ENCODE measurements around the gene FGGY. TPM values are rescaled to one million over a fixed set of nuclear protein-coding genes. Genes with fewer than 3 reads are reported as not detected.
"Not testable (repeated sequence)": the region's sequence is repeated elsewhere in the genome, so short reads cannot be mapped to it uniquely, and the experiment has no call there.

The FGGY gene
- total RNA-seq, 2 experiments from 2014 or later, result 5.6 to 8.1 TPM

DNA sequence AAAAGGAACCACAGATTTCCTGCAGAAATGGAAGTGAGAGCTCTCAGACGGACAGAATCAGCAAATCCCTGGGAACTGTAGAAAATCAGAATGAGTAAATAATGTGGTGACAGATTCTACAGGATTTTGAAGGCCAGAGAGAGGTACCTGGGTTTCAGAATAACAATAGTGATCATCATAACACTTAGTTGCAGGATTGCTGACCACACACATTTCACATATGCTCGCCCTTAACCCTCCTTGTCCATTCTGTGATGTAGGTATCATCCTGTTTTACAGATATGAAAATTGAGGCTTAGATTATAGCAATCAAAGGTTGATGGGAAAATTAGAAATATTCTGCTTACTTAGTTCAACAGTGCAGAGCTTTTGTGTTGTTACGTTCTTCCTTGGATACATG, 419.9 kb downstream of the FGGY start:
- ChIA-PET CTCF (interaction anchor here (1.3 kb wide), 1 partner anchor 42 kb away, joined by 4 read pairs; no protein-coding TSS in a partner anchor), POLR2A (no interaction called here)
- no peaks in the 10 kb centered on the region for H3K27me3 Mint-ChIP-seq
- no peak overlapping the region for H3K4me3 Mint-ChIP-seq
- H3K27ac Mint-ChIP-seq, result no peak overlapping the region
- no peaks in the 10 kb centered on the region for H3K9me3 Mint-ChIP-seq (ENCODE audit: low read depth)
- DNase-seq (no peak), ATAC-seq (no peak)
- H3K4me1 Mint-ChIP-seq, result no peaks in the 10 kb centered on the region
- intact Hi-C loops (cut with DNase I, micrococcal nuclease), result no loop called here
- no peaks in the 10 kb centered on the region for H3K36me3 Mint-ChIP-seq (ENCODE audit: low read depth)

DNA sequence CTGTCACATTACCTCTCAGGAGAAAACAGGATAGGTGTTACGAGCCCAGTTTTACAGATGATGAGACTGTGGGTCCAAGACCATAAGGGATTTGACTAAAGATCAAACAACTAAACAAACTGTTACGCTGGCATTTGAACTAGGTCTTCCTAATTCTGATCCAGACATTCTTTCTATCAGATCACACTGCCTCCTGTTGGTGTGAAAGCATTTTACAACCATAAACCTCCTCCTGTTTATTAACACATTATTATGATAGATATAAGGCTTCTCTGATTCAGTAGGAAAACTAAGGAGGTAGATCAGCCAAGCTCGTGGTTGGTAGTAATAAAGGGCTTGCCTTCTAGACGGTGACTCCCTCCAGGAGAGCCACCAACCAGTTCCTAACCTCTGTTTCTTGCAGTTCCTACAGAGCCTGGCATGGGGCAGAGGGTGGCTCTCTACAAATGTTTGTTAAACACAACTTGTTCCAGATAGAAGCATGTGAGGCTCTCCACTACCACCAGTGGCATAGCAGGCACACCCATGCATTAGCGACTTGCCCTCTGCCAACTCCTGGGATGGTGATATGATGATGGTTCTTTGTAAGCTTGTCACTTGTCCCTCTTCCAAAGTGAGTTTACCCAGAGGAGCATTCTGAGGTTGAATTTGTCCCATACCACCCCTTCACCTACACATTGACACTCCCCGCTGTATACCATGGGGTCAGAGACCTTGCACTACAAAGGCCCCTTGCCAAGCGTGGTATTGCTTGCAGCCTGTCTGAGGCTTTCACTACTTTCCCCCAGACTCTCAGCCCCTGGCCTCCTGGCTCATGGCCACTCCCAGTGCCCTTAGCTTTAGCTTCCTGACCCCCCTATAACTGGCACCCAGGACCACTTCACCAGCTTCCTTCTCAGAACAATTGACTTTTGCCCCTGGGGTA, 421.4 kb downstream of the FGGY start:
- H3K9me3 Mint-ChIP-seq (ENCODE audit: low read depth), result no peaks in the 10 kb centered on the region
- H3K36me3 Mint-ChIP-seq (ENCODE audit: low read depth), result no peaks in the 10 kb centered on the region
- ATAC-seq, result no peak
- no peak overlapping the region for H3K4me3 Mint-ChIP-seq
- no peaks in the 10 kb centered on the region for H3K4me1 Mint-ChIP-seq
- ChIA-PET POLR2A (no interaction called here), CTCF (interaction anchor here (0.9 to 1.3 kb wide), 2 partner anchors 12 to 41 kb away, joined by 3 to 4 read pairs; no protein-coding TSS in a partner anchor)
- intact Hi-C loops (cut with DNase I, micrococcal nuclease), result no loop called here
- DNase-seq, result no peak
- no peak overlapping the region for H3K27ac Mint-ChIP-seq
- H3K27me3 Mint-ChIP-seq, result no peaks in the 10 kb centered on the region

DNA sequence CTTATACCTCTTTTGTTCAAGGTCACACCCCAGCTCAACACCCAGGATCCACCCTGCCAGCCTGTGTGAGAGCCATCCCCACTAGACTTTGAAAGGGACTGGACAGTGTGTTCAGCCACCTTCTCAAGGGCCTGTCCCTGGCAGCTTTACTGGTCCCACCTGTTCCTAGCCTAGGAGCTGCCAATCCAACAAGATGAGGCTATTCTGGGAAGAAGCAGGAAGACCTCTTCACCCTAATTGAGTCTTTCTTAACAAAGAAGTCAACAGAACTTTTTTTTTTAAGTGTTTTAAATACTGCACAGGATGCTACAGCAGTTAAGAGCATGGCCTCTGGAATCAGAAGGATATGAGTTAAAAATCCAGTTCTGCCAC, 422.1 kb downstream of the FGGY start:
- ChIA-PET CTCF (interaction anchor here (0.9 kb wide), 1 partner anchor 13 kb away, joined by 3 read pairs; no protein-coding TSS in a partner anchor), POLR2A (interaction anchor here (0.7 kb wide), 1 partner anchor 716 kb away, joined by 4 read pairs; no protein-coding TSS in a partner anchor)
- H3K27me3 Mint-ChIP-seq, result no peaks in the 10 kb centered on the region
- no peak overlapping the region for H3K27ac Mint-ChIP-seq
- no peaks in the 10 kb centered on the region for H3K36me3 Mint-ChIP-seq (ENCODE audit: low read depth)
- no peaks in the 10 kb centered on the region for H3K4me1 Mint-ChIP-seq
- DNase-seq (no peak), ATAC-seq (no peak)
- no peak overlapping the region for H3K4me3 Mint-ChIP-seq
- intact Hi-C loops (cut with DNase I, micrococcal nuclease), result no loop called here
- no peaks in the 10 kb centered on the region for H3K9me3 Mint-ChIP-seq (ENCODE audit: low read depth)

DNA sequence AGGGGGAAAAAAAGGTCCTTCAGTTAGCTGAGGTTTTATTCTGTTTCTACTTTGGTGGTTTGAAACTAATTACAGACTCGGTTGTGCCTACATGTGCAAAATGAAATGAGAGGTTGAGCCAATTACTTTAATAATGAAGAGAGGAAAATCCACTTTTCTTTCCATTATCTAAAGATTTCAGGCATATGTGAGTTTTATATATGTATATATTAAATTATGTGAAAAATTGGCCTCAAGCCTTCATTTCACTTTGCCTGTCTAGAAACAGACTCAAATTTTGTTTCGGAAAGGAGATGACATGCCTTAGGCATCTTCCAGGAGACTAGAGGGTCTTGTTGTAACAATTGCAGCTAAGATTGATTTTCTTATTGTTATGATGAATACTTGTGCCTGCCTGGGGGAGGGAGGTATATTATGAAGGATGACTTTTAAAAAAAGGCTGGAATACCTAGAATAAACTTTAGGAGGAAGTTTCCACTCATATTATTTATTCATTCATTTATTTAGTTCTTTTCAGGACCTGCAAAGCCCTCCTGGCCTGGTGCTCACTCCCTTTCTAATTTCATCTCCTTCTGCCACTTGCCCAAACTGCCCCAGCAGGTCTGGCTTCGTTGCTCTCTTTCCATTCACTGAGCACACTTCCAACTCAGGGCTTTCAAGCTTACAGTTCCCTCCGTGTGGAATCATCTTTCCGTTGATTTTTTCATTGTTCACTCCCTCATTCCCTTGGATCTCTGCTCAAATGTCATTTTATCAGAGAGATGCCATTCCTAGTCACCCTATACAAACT, 423.6 kb downstream of the FGGY start:
- H3K27ac Mint-ChIP-seq, result no peak overlapping the region
- peaks cover 2% of the 10 kb centered on the region for H3K36me3 Mint-ChIP-seq (ENCODE audit: low read depth)
- H3K4me1 Mint-ChIP-seq, result no peaks in the 10 kb centered on the region
- no peak for DNase-seq
- ChIA-PET POLR2A (no interaction called here), CTCF (no interaction called here)
- no peak for ATAC-seq
- H3K4me3 Mint-ChIP-seq, result no peak overlapping the region
- intact Hi-C loops (cut with DNase I, micrococcal nuclease), result no loop called here
- H3K9me3 Mint-ChIP-seq (ENCODE audit: low read depth), result no peaks in the 10 kb centered on the region
- no peaks in the 10 kb centered on the region for H3K27me3 Mint-ChIP-seq

DNA sequence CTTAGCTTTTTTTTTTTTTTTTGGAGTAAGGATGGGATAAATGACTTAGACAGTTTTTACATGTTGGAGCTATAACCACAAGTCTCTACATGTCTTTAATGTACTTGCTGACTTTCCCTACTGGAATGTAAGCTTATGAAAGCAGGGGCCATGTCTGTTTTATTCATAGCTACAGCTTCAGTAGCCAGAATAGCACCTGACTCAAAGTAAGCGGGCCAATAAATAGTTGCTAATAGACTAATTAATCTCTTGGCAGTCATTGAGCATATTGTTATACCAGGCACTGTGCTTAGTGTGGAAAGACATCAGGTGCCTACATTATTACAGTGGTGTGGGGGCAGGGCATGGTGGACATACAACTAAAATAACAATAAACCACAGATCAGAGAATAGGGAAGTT, 433.4 kb downstream of the FGGY start:
- H3K36me3 Mint-ChIP-seq (ENCODE audit: low read depth), result peaks cover 2% of the 10 kb centered on the region
- CTCF ChIA-PET, result interaction anchor here (0.7 kb wide), 1 partner anchor 13 kb away, joined by 3 read pairs; no protein-coding TSS in a partner anchor
- no peak for DNase-seq
- intact Hi-C loops (cut with DNase I, micrococcal nuclease), result no loop called here
- H3K27ac Mint-ChIP-seq, result no peak overlapping the region
- POLR2A ChIA-PET, result no interaction called here
- no peak overlapping the region for H3K4me3 Mint-ChIP-seq
- no peaks in the 10 kb centered on the region for H3K27me3 Mint-ChIP-seq
- ATAC-seq, result no peak
- H3K9me3 Mint-ChIP-seq (ENCODE audit: low read depth), result no peaks in the 10 kb centered on the region
- H3K4me1 Mint-ChIP-seq, result peaks cover 15% of the 10 kb centered on the region

DNA sequence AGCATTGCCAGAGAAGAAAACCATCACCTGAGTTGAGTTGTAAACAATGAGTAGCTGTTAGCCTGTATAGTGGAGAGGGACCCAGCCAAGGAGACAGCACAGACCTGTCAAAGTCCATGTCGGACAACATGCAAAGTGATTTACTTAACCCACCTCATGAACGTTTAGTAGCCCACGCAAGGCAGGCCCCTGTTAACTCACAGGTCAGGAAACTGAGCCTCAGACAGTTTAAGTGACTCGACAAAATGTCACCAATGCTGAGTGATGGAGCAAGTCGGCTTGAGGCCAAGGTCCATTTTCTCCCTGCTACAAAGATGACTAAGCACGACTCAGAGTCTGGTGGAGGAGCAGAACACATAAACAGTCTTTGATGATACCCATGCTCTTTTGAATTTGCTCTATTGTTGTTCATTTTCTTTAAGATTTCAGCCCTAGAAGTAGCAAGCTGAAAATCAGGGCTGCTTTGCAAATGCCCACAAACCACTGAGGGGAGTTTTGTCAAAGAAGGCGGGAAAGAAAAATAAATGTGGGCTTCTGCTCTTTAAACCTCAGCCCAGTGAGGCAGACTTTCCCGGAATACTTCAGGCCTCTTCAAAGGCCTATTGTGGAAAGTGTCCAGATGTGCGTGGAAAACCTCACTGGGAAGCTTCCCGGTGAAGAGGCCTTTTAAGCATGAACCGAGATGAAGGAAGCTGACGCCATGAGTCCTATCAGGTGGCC, 434.0 kb downstream of the FGGY start:
- ChIA-PET POLR2A (no interaction called here), CTCF (interaction anchor here (0.7 kb wide), 1 partner anchor 12 kb away, joined by 3 read pairs; no protein-coding TSS in a partner anchor)
- H3K27me3 Mint-ChIP-seq, result no peaks in the 10 kb centered on the region
- H3K9me3 Mint-ChIP-seq (ENCODE audit: low read depth), result no peaks in the 10 kb centered on the region
- peaks cover 15% of the 10 kb centered on the region for H3K4me1 Mint-ChIP-seq
- peaks cover 4% of the 10 kb centered on the region for H3K36me3 Mint-ChIP-seq (ENCODE audit: low read depth)
- ATAC-seq, result peak; percentile 61
- no peak overlapping the region for H3K27ac Mint-ChIP-seq
- H3K4me3 Mint-ChIP-seq, result no peak overlapping the region
- peak; percentile 25 for DNase-seq
- intact Hi-C loops (cut with DNase I, micrococcal nuclease), result no loop called here

DNA sequence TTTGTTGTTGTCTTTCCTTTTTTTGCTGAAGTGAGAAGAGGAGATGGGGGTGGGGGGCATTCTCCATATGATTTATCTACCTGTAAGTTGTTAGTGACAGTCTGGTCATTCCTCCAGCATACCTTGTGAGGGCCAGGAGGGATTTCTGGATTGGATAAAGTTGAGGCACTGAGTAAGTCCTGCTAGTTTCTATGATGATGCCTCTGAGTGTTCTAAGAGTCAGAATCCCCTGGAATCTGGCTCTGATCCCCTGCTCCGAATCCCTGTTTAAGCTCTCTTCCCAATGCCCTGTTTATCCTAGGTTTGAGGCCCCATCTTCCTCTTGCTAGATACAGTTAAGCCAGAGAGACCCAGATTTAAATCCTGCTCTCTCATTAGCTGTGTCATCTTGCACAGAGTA, 434.7 kb downstream of the FGGY start:
- Mint-ChIP-seq H3K36me3 (ENCODE audit: low read depth) (peaks cover 11% of the 10 kb centered on the region), H3K27me3 (no peaks in the 10 kb centered on the region), H3K27ac (peak overlapping the region; percentile 12), H3K4me3 (no peak overlapping the region), H3K9me3 (ENCODE audit: low read depth) (peaks cover 7% of the 10 kb centered on the region), H3K4me1 (peaks cover 15% of the 10 kb centered on the region)
- ATAC-seq (no peak), DNase-seq (no peak)
- ChIA-PET POLR2A (no interaction called here), CTCF (no interaction called here)
- intact Hi-C loops (cut with DNase I, micrococcal nuclease), result no loop called here

DNA sequence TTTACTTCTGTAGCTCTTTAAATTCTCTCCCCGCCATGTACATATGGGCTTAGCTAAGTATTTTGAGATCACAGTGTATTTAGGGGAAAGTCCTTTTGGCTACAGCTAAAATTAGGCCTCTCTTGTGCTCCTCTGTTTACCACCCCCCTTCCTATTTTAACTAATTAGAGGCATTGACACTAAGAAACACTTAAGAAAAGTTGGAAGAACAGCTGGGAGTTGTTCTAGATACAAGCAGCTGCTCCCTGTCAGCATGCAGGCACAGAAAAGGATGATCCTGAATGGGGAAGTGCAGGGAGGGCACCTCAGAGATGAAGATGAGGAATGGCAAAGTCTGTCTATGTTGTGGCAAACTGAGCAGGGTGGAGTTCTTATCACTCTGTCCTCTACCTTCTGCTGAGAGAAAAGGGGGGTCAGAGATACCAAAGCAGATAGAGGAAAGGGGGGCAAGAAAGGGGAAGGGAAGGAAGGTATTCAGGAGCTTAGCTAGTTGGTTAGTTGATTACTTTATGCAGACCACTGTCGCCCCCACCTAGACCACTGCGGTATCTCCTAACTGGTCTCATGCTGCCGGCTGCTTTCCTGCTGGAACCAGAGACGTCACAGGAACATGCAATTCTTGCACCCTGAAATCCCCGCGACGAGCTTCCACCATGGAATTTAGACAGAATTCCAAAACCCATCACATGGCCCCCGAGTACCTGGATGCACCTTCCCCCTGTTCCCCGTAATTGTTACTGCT, 435.5 kb downstream of the FGGY start:
- peaks cover 12% of the 10 kb centered on the region for H3K36me3 Mint-ChIP-seq (ENCODE audit: low read depth)
- ChIA-PET POLR2A (no interaction called here), CTCF (no interaction called here)
- H3K27ac Mint-ChIP-seq, result no peak overlapping the region
- ATAC-seq (no peak), DNase-seq (no peak)
- H3K4me1 Mint-ChIP-seq, result peaks cover 15% of the 10 kb centered on the region
- no peaks in the 10 kb centered on the region for H3K27me3 Mint-ChIP-seq
- H3K9me3 Mint-ChIP-seq (ENCODE audit: low read depth), result peaks cover 8% of the 10 kb centered on the region
- intact Hi-C loops (cut with DNase I, micrococcal nuclease), result no loop called here
- H3K4me3 Mint-ChIP-seq, result no peak overlapping the region

DNA sequence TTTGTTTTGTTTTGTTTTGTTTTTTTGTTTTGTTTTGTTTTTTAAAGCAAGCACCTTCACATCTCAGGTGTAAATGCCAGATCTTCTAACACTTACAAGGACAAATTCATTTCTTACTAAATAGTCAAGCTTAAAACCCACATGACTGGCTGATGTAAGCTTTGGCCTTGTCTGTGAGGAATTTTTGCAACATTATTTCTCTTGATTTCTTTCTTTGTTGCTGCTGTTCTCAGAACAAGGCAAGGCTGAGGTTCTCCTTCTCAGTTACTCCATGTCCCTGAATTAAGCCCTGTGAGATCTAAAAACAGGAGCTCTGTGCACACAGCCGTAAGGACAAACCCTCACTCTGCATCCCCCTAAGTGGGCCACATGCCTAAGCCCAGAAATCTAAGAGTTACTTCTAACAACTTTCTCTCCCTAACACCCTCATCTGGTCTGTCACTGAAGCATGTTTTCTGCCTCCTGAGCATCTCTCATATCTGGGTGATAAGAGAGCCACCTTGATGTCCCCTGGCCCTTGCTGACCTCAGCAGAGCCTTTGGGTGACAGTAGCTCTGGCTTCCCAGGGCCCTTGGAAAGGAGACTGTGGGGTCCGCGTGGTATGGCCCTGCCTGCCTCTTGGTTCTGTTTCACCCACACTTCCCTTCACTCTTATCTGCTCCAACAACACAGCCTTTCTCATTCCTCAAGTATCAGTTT, 436.7 kb downstream of the FGGY start:
- DNase-seq (no peak), ATAC-seq (no peak)
- Mint-ChIP-seq H3K9me3 (ENCODE audit: low read depth) (peaks cover 8% of the 10 kb centered on the region), H3K4me3 (no peak overlapping the region), H3K27me3 (no peaks in the 10 kb centered on the region), H3K4me1 (peaks cover 15% of the 10 kb centered on the region), H3K27ac (no peak overlapping the region), H3K36me3 (ENCODE audit: low read depth) (peaks cover 13% of the 10 kb centered on the region)
- ChIA-PET CTCF (no interaction called here), POLR2A (no interaction called here)
- intact Hi-C loops (cut with DNase I, micrococcal nuclease), result no loop called here

DNA sequence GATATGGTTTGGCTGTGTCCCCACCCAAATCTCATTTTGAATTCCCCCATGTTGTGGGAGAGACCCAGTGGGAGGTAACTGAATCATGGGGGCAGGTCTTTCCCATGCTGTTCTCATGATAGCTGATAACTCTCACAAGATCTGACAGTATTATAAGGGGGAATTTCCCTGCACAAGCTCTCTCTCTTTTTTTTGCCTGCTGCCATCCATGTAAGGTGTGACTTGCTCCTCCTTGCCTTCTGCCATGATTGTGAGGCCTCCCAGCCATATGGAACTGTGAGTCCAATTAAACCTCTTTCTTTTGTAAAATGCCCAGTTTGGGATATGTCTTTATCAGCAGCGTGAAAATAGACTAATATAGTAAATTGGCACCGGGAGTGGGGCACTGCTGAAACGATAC, 439.0 kb downstream of the FGGY start:
- H3K27ac Mint-ChIP-seq; intact Hi-C loops (cut with DNase I, micrococcal nuclease); H3K27me3 Mint-ChIP-seq; DNase-seq; POLR2A ChIA-PET; H3K4me3 Mint-ChIP-seq; H3K9me3 Mint-ChIP-seq (ENCODE audit: low read depth); CTCF ChIA-PET; ATAC-seq: not testable (repeated sequence)
- H3K4me1 Mint-ChIP-seq, result peaks cover 10% of the 10 kb centered on the region
- peaks cover 13% of the 10 kb centered on the region for H3K36me3 Mint-ChIP-seq (ENCODE audit: low read depth)

Data from activated CD4-positive, alpha-beta T cell treated with anti-CD3 and anti-CD28 coated beads for 36 hours (primary cell).